K562 (cell line): ENCODE results near the gene FTSJ3.

ENCODE experiments used
- BHLHE40 ChIP-seq: IDR thresholded peaks from 2 replicates; pipeline ENCODE4 v1.6.1; 2011; ENCODE audit warnings: low read length, improper control_type of control experiment
- EP300 ChIP-seq: IDR thresholded peaks from 2 replicates; pipeline ENCODE4 v1.6.1; 2012; ENCODE audit warnings: low read length, improper control_type of control experiment
- ESRRB ChIP-seq: fragments of 250-450 bp; sonication (Bioruptor Pico); IDR thresholded peaks from 2 replicates; pipeline ENCODE4 v1.5.0; 2020; ENCODE audit warnings: mild to moderate bottlenecking, moderate library complexity, borderline replicate concordance
- EZH2 ChIP-seq: IDR thresholded peaks from 2 replicates; pipeline ENCODE4 v1.6.1; 2012; ENCODE audit warnings: low read depth, mild to moderate bottlenecking, inconsistent platforms, low read length, borderline replicate concordance
- L3MBTL2 ChIP-seq: fragments of 450-650 bp; IDR thresholded peaks from 2 replicates; pipeline ENCODE4 v1.6.1; 2016; ENCODE audit warnings: mild to moderate bottlenecking, moderate library complexity
- NFRKB ChIP-seq: fragments of 450-650 bp; IDR thresholded peaks from 2 replicates; pipeline ENCODE4 v1.6.1; 2016; ENCODE audit warnings: low read depth
- PATZ1 ChIP-seq: fragments of 250-450 bp; sonication (Bioruptor Pico); IDR thresholded peaks from 2 replicates; pipeline ENCODE4 v1.5.0; 2020; ENCODE audit warnings: mild to moderate bottlenecking, borderline replicate concordance
- RAD21 ChIP-seq, 2 experiments: fragments of 250-450 bp in 1 of 2; fragments of 450-650 bp in 1 of 2; sonication (Bioruptor Pico) in 1 of 2; formaldehyde crosslinking in 1 of 2; IDR thresholded peaks in 1 of 2; conservative IDR thresholded peaks in 1 of 2; 2 replicates each; pipeline versions ENCODE4 v1.4.0 to v1.8.0; 2020 to 2022; ENCODE audit warnings: mild to moderate bottlenecking in 2 of 2, moderate library complexity in 1 of 2
- RNF219 ChIP-seq: fragments of 250-450 bp; sonication (Bioruptor Pico); IDR thresholded peaks from 2 replicates; pipeline ENCODE4 v1.5.0; 2022; ENCODE audit warnings: mild to moderate bottlenecking
- THAP7 ChIP-seq: fragments of 250-450 bp; sonication (Bioruptor Pico); IDR thresholded peaks from 2 replicates; pipeline ENCODE4 v1.5.0; 2021
- ZBTB33 ChIP-seq: sonication (generic); formaldehyde crosslinking; IDR thresholded peaks from 2 replicates; pipeline ENCODE4 v1.8.1; 2023; ENCODE audit warnings: mild to moderate bottlenecking, missing genetic modification reagents
- ZNF644 ChIP-seq: fragments of 200-800 bp; sonication (Bioruptor generic); IDR thresholded peaks from 2 replicates; pipeline ENCODE4 v1.6.1; 2016; ENCODE audit warnings: low read depth, missing genetic modification characterization, missing compliant biosample characterization
- TF ChIP-seq, protein P1 (sequence below): fragments of 250-450 bp; sonication (Bioruptor Pico); IDR thresholded peaks from 2 replicates; pipeline ENCODE4 v1.5.0; 2021; ENCODE audit warnings: mild to moderate bottlenecking, borderline replicate concordance

GRCh38 chr17:63850401-63850800 is 22.9 kb upstream of the FTSJ3 start:
- TF ChIP-seq BHLHE40 = no peak
- no peak for TF ChIP-seq ESRRB (CRISPR knock-in tag)
- no peak for TF ChIP-seq RAD21 (CRISPR knock-in tag; conservative IDR thresholded peaks at IDR 0.05 in 1 of 2, IDR thresholded peaks at IDR 0.05 in 1 of 2)
- no peak for TF ChIP-seq NFRKB
- no peak for TF ChIP-seq ZBTB33 (CRISPR knock-in tag)
- TF ChIP-seq RNF219 (CRISPR knock-in tag) = no peak
- TF ChIP-seq ZNF644 (tag) = no peak
- TF ChIP-seq THAP7 (CRISPR knock-in tag) = no peak
- no peak for TF ChIP-seq EZH2
- no peak for TF ChIP-seq L3MBTL2
- no peak for TF ChIP-seq PATZ1 (CRISPR knock-in tag)
- TF ChIP-seq, protein P1, sequence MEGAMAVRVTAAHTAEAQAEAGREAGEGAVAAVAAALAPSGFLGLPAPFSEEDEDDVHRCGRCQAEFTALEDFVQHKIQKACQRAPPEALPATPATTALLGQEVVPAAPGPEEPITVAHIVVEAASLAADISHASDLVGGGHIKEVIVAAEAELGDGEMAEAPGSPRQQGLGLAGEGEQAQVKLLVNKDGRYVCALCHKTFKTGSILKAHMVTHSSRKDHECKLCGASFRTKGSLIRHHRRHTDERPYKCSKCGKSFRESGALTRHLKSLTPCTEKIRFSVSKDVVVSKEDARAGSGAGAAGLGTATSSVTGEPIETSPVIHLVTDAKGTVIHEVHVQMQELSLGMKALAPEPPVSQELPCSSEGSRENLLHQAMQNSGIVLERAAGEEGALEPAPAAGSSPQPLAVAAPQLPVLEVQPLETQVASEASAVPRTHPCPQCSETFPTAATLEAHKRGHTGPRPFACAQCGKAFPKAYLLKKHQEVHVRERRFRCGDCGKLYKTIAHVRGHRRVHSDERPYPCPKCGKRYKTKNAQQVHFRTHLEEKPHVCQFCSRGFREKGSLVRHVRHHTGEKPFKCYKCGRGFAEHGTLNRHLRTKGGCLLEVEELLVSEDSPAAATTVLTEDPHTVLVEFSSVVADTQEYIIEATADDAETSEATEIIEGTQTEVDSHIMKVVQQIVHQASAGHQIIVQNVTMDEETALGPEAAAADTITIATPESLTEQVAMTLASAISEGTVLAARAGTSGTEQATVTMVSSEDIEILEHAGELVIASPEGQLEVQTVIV (CRISPR knock-in tag) = no peak
- no peak for TF ChIP-seq EP300
